COLO829 (cell line): ENCODE results near the gene MAST2.
"Not testable (repeated sequence)": the region's sequence is repeated elsewhere in the genome, so short reads cannot be mapped to it uniquely, and the experiment has no call there.

Experiments
- DNase-seq: peaks from one replicate; pipeline ENCODE4 v3.0.0; 2012; ENCODE audit warnings: low spot score

The MAST2 gene

GRCh38 chr1:45894331-45894730 is 90.9 kb downstream of the MAST2 start:
- DNase-seq = no peak

DNA sequence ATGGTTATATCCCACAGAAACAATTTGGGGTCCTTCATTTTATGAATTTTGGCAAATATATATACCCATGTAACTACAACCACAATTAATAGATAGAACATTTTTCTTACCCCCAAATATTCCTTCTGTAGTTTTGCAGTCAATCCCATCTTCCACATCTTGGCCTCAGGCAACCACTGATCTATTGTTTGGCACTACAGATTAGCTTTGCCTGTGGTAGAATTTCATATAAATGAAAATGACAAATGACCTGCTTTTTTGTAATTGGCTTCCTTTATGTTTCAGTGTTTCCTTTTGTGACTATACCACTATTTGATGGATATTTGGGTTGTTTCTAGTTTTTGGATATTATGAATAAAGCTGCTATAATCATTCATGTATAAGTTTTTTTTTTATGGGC is 91.5 kb downstream of the MAST2 start:
- DNase-seq = no peak

- no peak for DNase-seq
Observed at GRCh38 chr1:45895406-45895805, 92.0 kb downstream of the MAST2 start.

- DNase-seq = no peak
Observed at GRCh38 chr1:45906883-45907282, 103.5 kb downstream of the MAST2 start.

GRCh38 chr1:45908611-45909140 is 105.3 kb downstream of the MAST2 start:
- DNase-seq = no peak

DNA sequence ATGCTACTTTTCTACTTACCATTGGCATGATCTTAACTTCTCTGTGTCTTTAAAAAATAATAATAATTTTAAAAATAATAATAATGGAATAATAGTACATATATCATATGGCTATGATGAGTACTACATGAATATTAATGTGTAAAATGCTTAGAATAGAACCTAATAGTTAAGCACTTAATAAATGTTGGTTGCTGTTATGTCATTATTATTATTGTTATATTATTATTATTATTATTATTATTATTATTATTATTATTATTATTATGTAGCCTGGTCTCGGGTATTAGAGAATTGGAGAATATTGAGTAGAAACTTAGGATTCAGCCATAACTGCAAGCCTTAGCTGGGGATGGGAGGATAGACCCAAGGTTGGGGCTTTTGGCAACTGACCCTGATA is 108.2 kb downstream of the MAST2 start:
- DNase-seq = no peak

DNA sequence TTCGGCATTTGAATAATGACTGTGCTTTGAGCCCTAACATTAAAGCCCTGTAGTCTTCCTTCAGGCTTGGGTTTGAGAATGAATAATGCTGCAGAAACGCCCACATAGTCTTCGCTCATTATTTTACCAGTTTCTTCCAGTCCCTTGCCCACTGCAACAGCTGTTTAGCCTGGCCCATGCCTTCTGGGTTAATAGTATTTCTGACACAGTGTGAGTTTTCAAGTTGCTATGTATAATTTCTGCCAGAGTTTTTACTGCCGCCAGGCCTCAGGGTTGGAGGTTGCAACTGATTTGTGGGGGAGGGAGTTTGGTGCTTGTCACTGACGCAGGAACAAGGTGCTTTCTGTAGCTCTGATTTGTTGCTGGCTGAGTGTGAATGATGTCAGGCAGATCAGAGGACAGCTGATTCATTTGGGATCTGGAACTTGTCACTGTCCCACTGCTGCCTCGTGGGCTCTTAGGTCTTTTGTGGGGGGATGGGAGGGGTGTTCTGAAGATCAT is 109.8 kb downstream of the MAST2 start:
- peak; percentile 31 for DNase-seq

DNA sequence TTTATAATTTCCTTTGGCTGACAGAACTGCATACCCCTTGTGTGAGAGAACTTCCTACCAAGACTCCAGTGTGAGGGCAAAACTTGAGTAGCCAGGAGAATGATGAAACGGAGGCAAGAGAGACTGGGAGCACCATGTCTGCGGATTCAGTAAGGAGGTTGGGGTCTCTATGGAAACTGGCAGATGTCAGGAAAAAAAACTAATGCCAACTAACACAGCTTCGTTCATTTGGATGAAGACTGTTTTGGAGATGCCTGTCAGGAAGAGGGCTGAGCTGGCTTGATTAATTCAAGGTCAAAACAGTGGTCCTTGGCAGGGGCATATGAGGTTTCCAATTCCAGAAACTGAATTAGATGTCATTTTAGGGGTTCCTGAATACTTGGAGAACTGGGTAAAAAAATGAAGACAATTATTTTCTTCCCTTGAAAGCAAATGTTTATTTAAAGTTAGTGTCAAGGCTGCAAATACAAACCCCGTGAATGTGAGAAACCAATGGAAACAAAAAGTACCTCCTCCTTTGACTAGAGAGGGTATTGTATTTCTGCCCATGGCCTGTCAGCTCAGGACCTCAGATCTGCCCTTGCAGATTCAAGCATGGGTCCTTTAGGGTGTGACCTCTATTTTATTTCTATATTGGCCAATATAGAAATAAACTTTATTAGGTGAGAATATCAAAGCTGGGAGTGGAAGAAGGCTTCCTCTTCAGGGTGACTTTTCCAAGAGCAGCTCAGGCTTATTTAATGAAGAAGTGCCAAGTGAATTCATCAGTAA is 110.5 kb downstream of the MAST2 start:
- DNase-seq = no peak

- no peak for DNase-seq
Observed at GRCh38 chr1:45914836-45915235, 111.4 kb downstream of the MAST2 start.

GRCh38 chr1:45922374-45922773 is 119.0 kb downstream of the MAST2 start:
- DNase-seq = no peak

- no peak for DNase-seq
Observed at GRCh38 chr1:45922813-45923212, 119.4 kb downstream of the MAST2 start.

- DNase-seq = no peak
Observed at GRCh38 chr1:45923343-45923742, 119.9 kb downstream of the MAST2 start.

DNA sequence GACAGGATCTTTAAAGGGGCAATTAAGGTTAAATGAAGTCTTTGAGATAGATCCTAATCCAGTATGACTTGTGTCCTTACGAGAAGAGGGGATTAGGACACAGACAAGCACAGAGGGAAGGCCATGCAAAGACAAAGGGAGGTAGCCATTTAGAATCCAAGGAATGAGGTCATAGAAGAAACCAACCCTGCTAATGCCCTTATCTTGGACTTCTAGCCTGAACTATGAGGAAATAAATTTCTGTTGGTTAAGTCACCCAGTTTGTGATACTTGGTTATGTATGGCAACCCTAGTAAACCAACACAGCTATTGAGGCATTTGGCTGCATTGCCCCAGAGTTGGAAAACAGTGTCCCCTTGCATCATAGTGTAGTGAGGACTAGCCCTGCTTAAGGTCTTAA is 121.3 kb downstream of the MAST2 start:
- DNase-seq = no peak

DNA sequence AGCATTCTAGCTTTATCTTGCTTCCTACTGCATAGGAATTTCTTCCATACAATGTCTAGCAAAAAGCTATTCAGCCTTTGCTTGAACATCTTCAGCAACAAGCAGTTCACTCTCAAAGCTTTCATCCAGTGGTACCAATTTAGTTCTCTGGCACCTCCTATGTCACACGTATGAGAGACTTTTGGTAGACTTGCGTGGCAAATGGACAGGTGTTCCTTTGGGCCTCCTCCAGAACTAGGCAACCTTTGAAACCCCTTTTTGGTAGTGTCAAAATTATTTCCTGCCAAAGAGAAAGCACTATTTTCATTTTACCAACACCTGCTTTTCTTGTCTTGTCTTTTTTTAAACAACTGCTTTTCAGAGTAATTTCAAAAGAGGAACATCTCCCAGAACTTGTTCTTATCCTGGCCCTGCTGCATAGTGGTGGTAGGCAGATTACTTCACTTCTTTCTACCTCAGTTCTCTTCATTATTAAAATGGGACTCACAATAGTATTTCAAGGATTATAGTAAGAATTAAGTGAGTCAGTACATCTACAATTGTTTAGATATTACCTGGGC is 122.4 kb downstream of the MAST2 start:
- no peak for DNase-seq

GRCh38 chr1:45926330-45926729 is 122.9 kb downstream of the MAST2 start:
- DNase-seq = no peak

DNA sequence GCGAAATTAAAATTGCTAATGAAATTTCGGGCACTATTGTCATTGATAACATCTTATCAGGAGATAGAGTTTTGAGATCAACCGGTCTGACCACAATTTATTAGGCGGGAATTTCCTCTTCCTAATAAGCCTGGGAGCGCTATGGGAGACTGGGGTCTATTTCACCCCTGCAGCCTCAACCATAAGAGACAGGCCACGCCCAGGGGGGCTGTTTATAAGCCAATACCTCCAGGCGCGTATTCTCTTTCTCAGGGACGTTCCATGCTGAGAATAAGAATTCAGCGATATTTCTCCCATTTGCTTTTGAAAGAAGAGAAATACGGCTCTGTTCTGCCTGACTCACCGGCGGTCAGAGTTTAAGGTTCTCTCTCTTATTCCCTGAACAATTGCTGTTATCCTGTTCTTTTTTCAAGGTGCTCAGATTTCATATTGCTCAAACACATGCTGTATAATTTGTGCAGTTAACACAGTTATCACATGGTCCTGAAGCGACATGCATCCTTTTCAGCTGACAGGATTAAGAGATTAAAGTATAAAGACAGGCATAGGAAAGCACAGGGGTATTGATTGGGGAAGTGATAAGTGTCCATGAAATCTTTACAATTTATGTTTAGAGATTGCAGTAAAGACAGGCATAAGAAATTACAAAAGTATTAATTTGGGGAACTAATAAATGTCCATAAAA is 124.0 kb downstream of the MAST2 start:
- DNase-seq = not testable (repeated sequence)

DNA sequence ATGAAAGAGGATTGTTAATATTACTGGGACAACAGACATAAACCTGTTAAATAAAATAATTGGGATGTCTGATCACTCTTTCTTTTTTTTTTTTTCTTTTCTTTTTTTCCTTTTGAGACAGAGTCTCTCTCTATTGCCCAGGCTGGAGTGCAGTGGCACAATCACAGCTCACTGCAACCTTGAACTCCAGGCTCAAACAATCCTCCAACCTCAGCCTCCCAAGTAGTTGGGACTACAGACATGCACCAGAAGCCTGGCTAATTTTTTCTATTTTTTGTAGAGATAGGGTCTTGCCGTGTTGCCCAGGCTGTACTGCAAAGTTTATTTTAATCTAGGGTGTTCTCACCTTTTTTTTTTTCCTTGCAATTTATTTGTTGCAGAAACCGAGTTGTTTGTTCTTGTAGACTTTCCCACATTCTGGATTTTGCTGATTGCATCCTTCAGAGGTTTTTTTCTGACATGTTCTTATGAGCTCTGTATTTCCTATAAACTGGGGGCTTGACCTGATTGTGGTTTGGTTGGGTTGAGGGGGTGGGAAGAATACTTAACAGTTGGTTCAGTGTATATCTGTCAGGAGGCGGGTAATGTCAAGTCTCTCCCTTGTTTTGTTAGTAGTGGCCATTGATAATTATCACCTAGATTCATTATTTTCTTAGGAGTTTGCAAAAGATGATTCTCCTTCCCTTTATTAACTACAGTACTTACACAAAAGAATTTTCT is 125.2 kb downstream of the MAST2 start:
- DNase-seq = peak; percentile 8

DNA sequence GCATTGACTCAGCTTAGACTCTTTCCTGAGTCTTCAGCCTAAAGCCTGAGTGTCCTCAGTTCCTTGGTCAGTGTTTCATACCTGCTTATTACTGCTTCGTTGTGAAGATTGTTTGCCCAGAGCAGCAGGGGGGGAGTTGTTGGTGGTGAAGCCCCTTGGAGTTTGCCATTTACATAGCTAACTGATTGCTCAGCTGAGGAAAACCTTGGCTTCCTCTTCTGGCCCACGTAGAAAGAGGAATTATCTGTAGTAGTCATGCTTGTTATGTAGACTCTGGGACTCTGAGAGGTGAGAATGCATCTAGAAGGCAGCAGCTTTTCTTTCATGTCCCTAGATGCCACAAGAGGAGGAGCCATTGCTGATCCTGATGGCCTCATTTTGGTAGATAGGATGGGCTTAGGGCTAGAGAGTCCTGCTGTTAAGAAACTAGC is 125.9 kb downstream of the MAST2 start:
- peak; percentile 6 for DNase-seq

- DNase-seq = no peak
Observed at GRCh38 chr1:45930258-45931150, 127.1 kb downstream of the MAST2 start.

DNA sequence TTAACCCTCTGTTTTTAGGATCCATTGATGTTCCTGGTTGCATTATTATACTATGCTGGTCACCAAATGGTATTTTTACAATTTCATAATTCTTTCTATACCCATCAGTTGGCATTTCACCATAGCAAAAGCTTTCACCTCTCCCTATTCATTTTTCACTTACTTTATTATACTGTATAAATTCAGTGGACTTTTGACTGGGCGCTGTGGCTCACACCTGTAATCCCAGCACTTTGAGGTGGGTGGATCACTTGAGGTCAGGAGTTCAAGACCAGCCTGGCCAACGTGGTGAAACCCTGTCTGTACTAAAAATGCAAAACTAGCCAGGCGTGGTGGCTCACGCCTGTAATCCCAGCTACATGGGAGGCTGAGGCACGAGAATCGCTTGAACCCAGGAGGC is 128.8 kb downstream of the MAST2 start:
- not testable (repeated sequence) for DNase-seq

DNA sequence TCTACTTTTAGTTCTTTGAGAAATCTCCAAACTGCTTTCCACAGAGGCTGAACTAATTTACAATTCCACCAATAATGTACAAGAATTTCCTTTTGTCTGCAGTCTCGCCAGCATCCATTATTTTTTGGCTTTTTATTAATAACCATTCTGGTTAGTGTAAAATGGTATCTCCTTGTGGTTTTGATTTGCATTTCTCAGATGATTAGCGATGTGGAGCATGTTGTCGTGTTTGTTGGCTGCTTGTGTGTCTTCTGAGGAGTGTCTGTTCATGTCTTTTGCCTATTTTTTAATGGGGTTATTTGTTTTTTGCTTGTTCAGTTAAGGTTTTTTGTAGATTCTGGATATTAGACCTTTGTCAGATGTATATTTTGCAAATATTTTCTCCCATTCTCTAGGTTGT is 131.5 kb downstream of the MAST2 start:
- no peak for DNase-seq
